BJ (cell line): ENCODE results near the gene TBX5. TPM values are rescaled to one million over a fixed set of nuclear protein-coding genes. Genes with fewer than 3 reads are reported as not detected.

ENCODE experiments used
- CTCF ChIA-PET: fragments of 350-600 bp; formaldehyde crosslinking; extraction: SDS; loops from one replicate; lab custom pipeline; 2021; ENCODE audit warnings: antibody characterized with exemption, inconsistent platforms; lab: Yijun Ruan, JAX
- POLR2A ChIA-PET: fragments of 300-600 bp; sonication (Branson Sonifier 250); formaldehyde crosslinking; extraction: SDS; loops from one replicate; lab custom pipeline; 2021; ENCODE audit warnings: antibody characterized with exemption; lab: Charles Lee
- DNase-seq: peaks from one replicate; pipeline ENCODE4 v3.0.0-alpha.2; 2011; ENCODE audit warnings: low read depth
- H3K27me3 ChIP-seq: 2 replicates; pipeline ENCODE4 v1.6.0; 2011; ENCODE audit warnings: low read length; ENCODE audit not compliant: control insufficient read depth, insufficient read depth
- H3K36me3 ChIP-seq: 2 replicates; pipeline ENCODE4 v1.5.1; 2011; ENCODE audit warnings: low read length; ENCODE audit not compliant: control insufficient read depth, insufficient read depth
- H3K4me3 ChIP-seq: 2 replicates; pipeline ENCODE4 v1.5.1; 2011; ENCODE audit warnings: low read depth, mild to moderate bottlenecking, control low read depth, low read length
- CTCF ChIP-seq: IDR thresholded peaks from 2 replicates; pipeline ENCODE4 v1.5.1; 2011; ENCODE audit warnings: low read depth, mild to moderate bottlenecking, control low read depth, inconsistent platforms, low read length, moderate library complexity; ENCODE audit not compliant: insufficient read depth
- polyA plus RNA-seq: library from polyadenylated mRNA; depleted of rRNA; stranded (reverse); fragments of >200 nt; gene quantifications from 2 replicates; pipeline ENCODE4 v1.2.3, GENCODE V29; 2011

The TBX5 gene
- polyA plus RNA-seq, 1 experiment: 30.8 TPM

- CTCF ChIA-PET: interaction anchor here (1.2 to 1.3 kb wide), 2 partner anchors 21 to 404 kb away, joined by 3 read pairs; no protein-coding TSS in a partner anchor
- POLR2A ChIA-PET: interaction anchor here (0.6 to 0.9 kb wide), 2 partner anchors 19 to 118 kb away, joined by 3 to 5 read pairs; no protein-coding TSS in a partner anchor
- Histone ChIP-seq H3K36me3 (peaks cover 32% of the 10 kb centered on the region), H3K4me3 (no peak overlapping the region), H3K27me3 (no peaks in the 10 kb centered on the region)
- DNase-seq: peak; percentile 69
- TF ChIP-seq CTCF: no peak
These were observed 21.2 kb downstream of the TBX5 start for GRCh38 chr12:114384739-114385138.

GRCh38 chr12:114381177-114381576 lies 24.8 kb downstream of the TBX5 start:
- DNase-seq: no peak
- no peak overlapping the region for H3K4me3 ChIP-seq
- peaks cover 45% of the 10 kb centered on the region for H3K36me3 ChIP-seq
- POLR2A ChIA-PET: no interaction called here
- TF ChIP-seq CTCF: no peak
- H3K27me3 ChIP-seq: no peaks in the 10 kb centered on the region
- CTCF ChIA-PET: no interaction called here

- Histone ChIP-seq H3K27me3 (no peaks in the 10 kb centered on the region), H3K36me3 (peaks cover 21% of the 10 kb centered on the region), H3K4me3 (no peak overlapping the region)
- CTCF ChIA-PET: interaction anchor here (1.0 to 1.1 kb wide), 2 partner anchors 12 to 29 kb away, joined by 3 read pairs; no protein-coding TSS in a partner anchor
- TF ChIP-seq CTCF: no peak
- POLR2A ChIA-PET: no interaction called here
- no peak for DNase-seq
These were observed 34.2 kb downstream of the TBX5 start for GRCh38 chr12:114371733-114372132.

- TF ChIP-seq CTCF: no peak
- ChIA-PET POLR2A (no interaction called here), CTCF (interaction anchor here (1.0 to 1.1 kb wide), 2 partner anchors 12 to 29 kb away, joined by 3 read pairs; no protein-coding TSS in a partner anchor)
- Histone ChIP-seq H3K36me3 (peaks cover 23% of the 10 kb centered on the region), H3K4me3 (no peak overlapping the region), H3K27me3 (no peaks in the 10 kb centered on the region)
- no peak for DNase-seq
These were observed 34.7 kb downstream of the TBX5 start for GRCh38 chr12:114371250-114371649.

GRCh38 chr12:114368685-114369452 lies 37.1 kb downstream of the TBX5 start:
- H3K4me3 ChIP-seq: no peak overlapping the region
- ChIA-PET CTCF (interaction anchor here (0.9 to 1.7 kb wide), 2 partner anchors 9 to 202 kb away, joined by 4 to 7 read pairs; no protein-coding TSS in a partner anchor), POLR2A (interaction anchor here (0.6 kb wide), 1 partner anchor 16 kb away, joined by 3 read pairs; no protein-coding TSS in a partner anchor)
- TF ChIP-seq CTCF: no peak
- H3K36me3 ChIP-seq: peaks cover 30% of the 10 kb centered on the region
- DNase-seq: no peak
- no peaks in the 10 kb centered on the region for H3K27me3 ChIP-seq
